Measurements from ENCODE around the gene F13A1. TPM values are rescaled to one million over a fixed set of nuclear protein-coding genes. Genes with fewer than 3 reads are reported as not detected.
A peak's percentile ranks its signal among the peaks of the same experiment; 100 is the strongest.

Gene F13A1
- total and polyA plus RNA-seq, 2 experiments from 2014 or later = not detected

- no peaks in the 10 kb centered on the region for H3K9me3 ChIP-seq (ENCODE audit: low read depth)
- 56 to 61% methylated on average over 6 of the region's 6 CpGs for WGBS, 2 experiments (ENCODE audit: low coverage in 1 of 2, low lambda C conversion rate in 2 of 2, missing lambda C conversion rate in 2 of 2)
These were observed 168.4 kb downstream of the F13A1 start for GRCh38 chr6:6152060-6152459.

GRCh38 chr6:6148192-6148815, 172.2 kb downstream of the F13A1 start:
- H3K27ac ChIP-seq = no peak overlapping the region
- no peak for DNase-seq
- H3K79me2 ChIP-seq (ENCODE audit: insufficient read depth) = no peaks in the 10 kb centered on the region
- no peak for TF ChIP-seq EZH2phosphoT487 (IDR thresholded peaks at IDR 0.05; ENCODE audit: insufficient read depth, low read depth)
- TF ChIP-seq EZH2 (IDR thresholded peaks at IDR 0.05; ENCODE audit: insufficient read depth, poor library complexity, severe bottlenecking) = no peak
- no peaks in the 10 kb centered on the region for H3K4me1 ChIP-seq (ENCODE audit: insufficient read depth)
- no peaks in the 10 kb centered on the region for H3K36me3 ChIP-seq (ENCODE audit: low read depth)
- H3K4me3 ChIP-seq = no peak overlapping the region
- H3K4me2 ChIP-seq (ENCODE audit: unreplicated experiment) = no peak overlapping the region
- H3F3A ChIP-seq (ENCODE audit: insufficient read depth) = no peaks in the 10 kb centered on the region
- H3K27me3 ChIP-seq (replicated peaks; ENCODE audit: insufficient read depth) = no peaks in the 10 kb centered on the region
- in situ Hi-C loops (cut with MboI) = no loop called here
- H2AFZ ChIP-seq = no peak overlapping the region
- no peaks in the 10 kb centered on the region for H3K9me3 ChIP-seq (ENCODE audit: low read depth)
- H3K9me2 ChIP-seq (ENCODE audit: insufficient read depth) = no peaks in the 10 kb centered on the region
- no peak overlapping the region for H3K9ac ChIP-seq
- no peaks in the 10 kb centered on the region for H4K20me1 ChIP-seq (ENCODE audit: insufficient read depth)
- WGBS, 2 experiments (ENCODE audit: low coverage in 1 of 2, low lambda C conversion rate in 2 of 2, missing lambda C conversion rate in 2 of 2) = 4 to 6% methylated on average over 7 of the region's 7 CpGs

More at GRCh38 chr6:6152060-6152459, 168.4 kb downstream of the F13A1 start:
- in situ Hi-C loops (cut with MboI) = no loop called here
- H3F3A ChIP-seq (ENCODE audit: insufficient read depth) = no peaks in the 10 kb centered on the region
- no peak overlapping the region for H3K4me3 ChIP-seq
- no peak overlapping the region for H3K9ac ChIP-seq
- no peaks in the 10 kb centered on the region for H3K27me3 ChIP-seq (replicated peaks; ENCODE audit: insufficient read depth)
- no peak for TF ChIP-seq EZH2phosphoT487 (IDR thresholded peaks at IDR 0.05; ENCODE audit: insufficient read depth, low read depth)
- TF ChIP-seq EZH2 (IDR thresholded peaks at IDR 0.05; ENCODE audit: insufficient read depth, poor library complexity, severe bottlenecking) = no peak
- H3K36me3 ChIP-seq (ENCODE audit: low read depth) = no peaks in the 10 kb centered on the region
- H3K4me2 ChIP-seq (ENCODE audit: unreplicated experiment) = no peak overlapping the region
- H3K9me2 ChIP-seq (ENCODE audit: insufficient read depth) = no peaks in the 10 kb centered on the region
- no peak for DNase-seq
- H3K79me2 ChIP-seq (ENCODE audit: insufficient read depth) = no peaks in the 10 kb centered on the region
- H2AFZ ChIP-seq = no peak overlapping the region
- no peaks in the 10 kb centered on the region for H3K4me1 ChIP-seq (ENCODE audit: insufficient read depth)
- no peaks in the 10 kb centered on the region for H4K20me1 ChIP-seq (ENCODE audit: insufficient read depth)
- no peak overlapping the region for H3K27ac ChIP-seq

GRCh38 chr6:6131492-6132109, 188.9 kb downstream of the F13A1 start:
- no peak overlapping the region for H3K9ac ChIP-seq
- no peaks in the 10 kb centered on the region for H4K20me1 ChIP-seq (ENCODE audit: insufficient read depth)
- H3F3A ChIP-seq (ENCODE audit: insufficient read depth) = no peaks in the 10 kb centered on the region
- TF ChIP-seq EZH2 (IDR thresholded peaks at IDR 0.05; ENCODE audit: insufficient read depth, poor library complexity, severe bottlenecking) = no peak
- TF ChIP-seq EZH2phosphoT487 (IDR thresholded peaks at IDR 0.05; ENCODE audit: insufficient read depth, low read depth) = no peak
- H3K27ac ChIP-seq = no peak overlapping the region
- no peaks in the 10 kb centered on the region for H3K36me3 ChIP-seq (ENCODE audit: low read depth)
- WGBS, 2 experiments (ENCODE audit: low coverage in 1 of 2, low lambda C conversion rate in 2 of 2, missing lambda C conversion rate in 2 of 2) = 43 to 44% methylated on average over 4 of the region's 4 CpGs
- H3K9me2 ChIP-seq (ENCODE audit: insufficient read depth) = no peaks in the 10 kb centered on the region
- DNase-seq = peak; percentile 57
- no peaks in the 10 kb centered on the region for H3K4me1 ChIP-seq (ENCODE audit: insufficient read depth)
- H2AFZ ChIP-seq = no peak overlapping the region
- no peaks in the 10 kb centered on the region for H3K79me2 ChIP-seq (ENCODE audit: insufficient read depth)
- no peaks in the 10 kb centered on the region for H3K9me3 ChIP-seq (ENCODE audit: low read depth)
- H3K27me3 ChIP-seq (replicated peaks; ENCODE audit: insufficient read depth) = no peaks in the 10 kb centered on the region
- in situ Hi-C loops (cut with MboI) = no loop called here
- H3K4me2 ChIP-seq (ENCODE audit: unreplicated experiment) = no peak overlapping the region
- H3K4me3 ChIP-seq = no peak overlapping the region

- TF ChIP-seq EZH2phosphoT487 (IDR thresholded peaks at IDR 0.05; ENCODE audit: insufficient read depth, low read depth) (no peak), EZH2 (IDR thresholded peaks at IDR 0.05; ENCODE audit: insufficient read depth, poor library complexity, severe bottlenecking) (no peak)
- Histone ChIP-seq H3K27me3 (replicated peaks; ENCODE audit: insufficient read depth) (no peaks in the 10 kb centered on the region), H3K27ac (no peak overlapping the region), H4K20me1 (ENCODE audit: insufficient read depth) (no peaks in the 10 kb centered on the region), H3F3A (ENCODE audit: insufficient read depth) (no peaks in the 10 kb centered on the region), H3K9me3 (ENCODE audit: low read depth) (no peaks in the 10 kb centered on the region), H3K36me3 (ENCODE audit: low read depth) (no peaks in the 10 kb centered on the region), H3K9me2 (ENCODE audit: insufficient read depth) (no peaks in the 10 kb centered on the region), H3K9ac (no peak overlapping the region), H3K4me3 (no peak overlapping the region), H3K4me2 (ENCODE audit: unreplicated experiment) (no peak overlapping the region), H2AFZ (no peak overlapping the region), H3K79me2 (ENCODE audit: insufficient read depth) (no peaks in the 10 kb centered on the region), H3K4me1 (ENCODE audit: insufficient read depth) (no peaks in the 10 kb centered on the region)
- peak; percentile 1 for DNase-seq
- in situ Hi-C loops (cut with MboI) = no loop called here
- 70 to 71% methylated on average over 3 of the region's 3 CpGs for WGBS, 2 experiments (ENCODE audit: low coverage in 1 of 2, low lambda C conversion rate in 2 of 2, missing lambda C conversion rate in 2 of 2)
These were observed 195.0 kb downstream of the F13A1 start for GRCh38 chr6:6125495-6125894.
